ENCODE results near the gene FNDC3A.
A peak's percentile ranks its signal among the peaks of the same experiment; 100 is the strongest.

Gene FNDC3A

GRCh38 chr13:49213997-49214916 is 238.5 kb downstream of the FNDC3A start:
- Histone ChIP-seq H3K4me3 (ENCODE audit: low read length) (no peak overlapping the region), H3K27me3 (ENCODE audit: control insufficient read depth, insufficient read depth, low read length) (peaks cover 22% of the 10 kb centered on the region; the same call in 1 of the 2 replicates), H3K36me3 (ENCODE audit: control insufficient read depth, insufficient read depth, low read length) (no peaks in the 10 kb centered on the region), H3K27ac (ENCODE audit: low read length) (no peak overlapping the region), H3K9me3 (ENCODE audit: control insufficient read depth, insufficient read depth, low read length) (no peaks in the 10 kb centered on the region), H3K4me1 (ENCODE audit: control insufficient read depth, insufficient read depth, low read length) (peaks cover 6% of the 10 kb centered on the region)
- no peak for DNase-seq (ENCODE audit: low read depth, low spot score)
- no CpG with 5 or more reads among the region's 6 CpGs for WGBS (ENCODE audit: insufficient coverage, insufficient read length)

- Histone ChIP-seq H3K4me1 (ENCODE audit: control insufficient read depth, insufficient read depth, low read length) (peaks cover 6% of the 10 kb centered on the region), H3K36me3 (ENCODE audit: control insufficient read depth, insufficient read depth, low read length) (no peaks in the 10 kb centered on the region), H3K27ac (ENCODE audit: low read length) (no peak overlapping the region), H3K27me3 (ENCODE audit: control insufficient read depth, insufficient read depth, low read length) (peaks cover 28% of the 10 kb centered on the region), H3K9me3 (ENCODE audit: control insufficient read depth, insufficient read depth, low read length) (no peaks in the 10 kb centered on the region), H3K4me3 (ENCODE audit: low read length) (no peak overlapping the region)
- no CpG with 5 or more reads among the region's 6 CpGs for WGBS (ENCODE audit: insufficient coverage, insufficient read length)
- no peak for DNase-seq (ENCODE audit: low read depth, low spot score)
Observed at GRCh38 chr13:49214917-49215376, 239.2 kb downstream of the FNDC3A start.

GRCh38 chr13:49216334-49216733 is 240.6 kb downstream of the FNDC3A start:
- no peak overlapping the region for H3K4me3 ChIP-seq (ENCODE audit: low read length)
- H3K27me3 ChIP-seq (ENCODE audit: control insufficient read depth, insufficient read depth, low read length) = peaks cover 39% of the 10 kb centered on the region
- no peak for DNase-seq (ENCODE audit: low read depth, low spot score)
- WGBS (ENCODE audit: insufficient coverage, insufficient read length) = no CpG with 5 or more reads among the region's 6 CpGs
- peaks cover 6% of the 10 kb centered on the region for H3K4me1 ChIP-seq (ENCODE audit: control insufficient read depth, insufficient read depth, low read length)
- no peak overlapping the region for H3K27ac ChIP-seq (ENCODE audit: low read length)
- H3K9me3 ChIP-seq (ENCODE audit: control insufficient read depth, insufficient read depth, low read length) = no peaks in the 10 kb centered on the region
- no peaks in the 10 kb centered on the region for H3K36me3 ChIP-seq (ENCODE audit: control insufficient read depth, insufficient read depth, low read length)

- Histone ChIP-seq H3K27me3 (ENCODE audit: control insufficient read depth, insufficient read depth, low read length) (peaks cover 55% of the 10 kb centered on the region), H3K9me3 (ENCODE audit: control insufficient read depth, insufficient read depth, low read length) (no peaks in the 10 kb centered on the region), H3K4me1 (ENCODE audit: control insufficient read depth, insufficient read depth, low read length) (peaks cover 6% of the 10 kb centered on the region), H3K27ac (ENCODE audit: low read length) (no peak overlapping the region), H3K36me3 (ENCODE audit: control insufficient read depth, insufficient read depth, low read length) (no peaks in the 10 kb centered on the region), H3K4me3 (ENCODE audit: low read length) (peak overlapping the region; percentile 23; the same call in 1 of the 2 replicates)
- no peak for DNase-seq (ENCODE audit: low read depth, low spot score)
- no CpG with 5 or more reads among the region's 17 CpGs for WGBS (ENCODE audit: insufficient coverage, insufficient read length)
Observed at GRCh38 chr13:49217962-49218492, 242.3 kb downstream of the FNDC3A start.

GRCh38 chr13:49218493-49219051 is 242.9 kb downstream of the FNDC3A start:
- no peak for DNase-seq (ENCODE audit: low read depth, low spot score)

GRCh38 chr13:49219647-49220035 is 243.9 kb downstream of the FNDC3A start:
- no CpG with 5 or more reads among the region's 17 CpGs for WGBS (ENCODE audit: insufficient coverage, insufficient read length)
- Histone ChIP-seq H3K27me3 (ENCODE audit: control insufficient read depth, insufficient read depth, low read length) (peaks cover 57% of the 10 kb centered on the region), H3K36me3 (ENCODE audit: control insufficient read depth, insufficient read depth, low read length) (no peaks in the 10 kb centered on the region), H3K4me1 (ENCODE audit: control insufficient read depth, insufficient read depth, low read length) (peaks cover 3% of the 10 kb centered on the region), H3K4me3 (ENCODE audit: low read length) (peak overlapping the region; percentile 33; the same call in 1 of the 2 replicates), H3K9me3 (ENCODE audit: control insufficient read depth, insufficient read depth, low read length) (no peaks in the 10 kb centered on the region), H3K27ac (ENCODE audit: low read length) (no peak overlapping the region)
- DNase-seq (ENCODE audit: low read depth, low spot score) = no peak

More at GRCh38 chr13:49218493-49219051, 242.9 kb downstream of the FNDC3A start:
- H3K36me3 ChIP-seq (ENCODE audit: control insufficient read depth, insufficient read depth, low read length) = no peaks in the 10 kb centered on the region
- peaks cover 6% of the 10 kb centered on the region for H3K4me1 ChIP-seq (ENCODE audit: control insufficient read depth, insufficient read depth, low read length)
- H3K27ac ChIP-seq (ENCODE audit: low read length) = no peak overlapping the region
- no CpG with 5 or more reads among the region's 25 CpGs for WGBS (ENCODE audit: insufficient coverage, insufficient read length)
- no peaks in the 10 kb centered on the region for H3K9me3 ChIP-seq (ENCODE audit: control insufficient read depth, insufficient read depth, low read length)
- H3K4me3 ChIP-seq (ENCODE audit: low read length) = peak overlapping the region; percentile 23; the same call in 1 of the 2 replicates
- peaks cover 57% of the 10 kb centered on the region for H3K27me3 ChIP-seq (ENCODE audit: control insufficient read depth, insufficient read depth, low read length)

- no peak within 1 kb of the TSS for H3K27ac ChIP-seq (ENCODE audit: low read length)
- no peaks in the 10 kb centered on the region for H3K4me1 ChIP-seq (ENCODE audit: control insufficient read depth, insufficient read depth, low read length)
- H3K27me3 ChIP-seq (ENCODE audit: control insufficient read depth, insufficient read depth, low read length) = peaks cover 57% of the 10 kb centered on the region
- peak within 1 kb of the TSS; percentile 33; the same call in 1 of the 2 replicates for H3K4me3 ChIP-seq (ENCODE audit: low read length)
- DNase-seq (ENCODE audit: low read depth, low spot score) = no peak
- no peaks in the 10 kb centered on the region for H3K9me3 ChIP-seq (ENCODE audit: control insufficient read depth, insufficient read depth, low read length)
- WGBS (ENCODE audit: insufficient coverage, insufficient read length) = no CpG with 5 or more reads among the region's 111 CpGs
- no peaks in the 10 kb centered on the region for H3K36me3 ChIP-seq (ENCODE audit: control insufficient read depth, insufficient read depth, low read length)
Observed at GRCh38 chr13:49220036-49220855, 244.5 kb downstream of the FNDC3A start, which contains the start of gene MLNR. MLNR (plus strand) TSS chr13:49220338; CDS start chr13:49220338, 0 bp downstream.

GRCh38 chr13:49220856-49221589 is 245.3 kb downstream of the FNDC3A start:
- Histone ChIP-seq H3K36me3 (ENCODE audit: control insufficient read depth, insufficient read depth, low read length) (no peaks in the 10 kb centered on the region), H3K4me1 (ENCODE audit: control insufficient read depth, insufficient read depth, low read length) (no peaks in the 10 kb centered on the region), H3K27me3 (ENCODE audit: control insufficient read depth, insufficient read depth, low read length) (peaks cover 57% of the 10 kb centered on the region), H3K9me3 (ENCODE audit: control insufficient read depth, insufficient read depth, low read length) (no peaks in the 10 kb centered on the region), H3K4me3 (ENCODE audit: low read length) (peak overlapping the region; percentile 33; the same call in 1 of the 2 replicates), H3K27ac (ENCODE audit: low read length) (no peak overlapping the region)
- no CpG with 5 or more reads among the region's 73 CpGs for WGBS (ENCODE audit: insufficient coverage, insufficient read length)
- no peak for DNase-seq (ENCODE audit: low read depth, low spot score)

GRCh38 chr13:49221590-49221965 is 245.9 kb downstream of the FNDC3A start:
- H3K36me3 ChIP-seq (ENCODE audit: control insufficient read depth, insufficient read depth, low read length) = no peaks in the 10 kb centered on the region
- no peak overlapping the region for H3K4me3 ChIP-seq (ENCODE audit: low read length)
- H3K4me1 ChIP-seq (ENCODE audit: control insufficient read depth, insufficient read depth, low read length) = no peaks in the 10 kb centered on the region
- no peak overlapping the region for H3K27ac ChIP-seq (ENCODE audit: low read length)
- WGBS (ENCODE audit: insufficient coverage, insufficient read length) = no CpG with 5 or more reads among the region's 4 CpGs
- no peak for DNase-seq (ENCODE audit: low read depth, low spot score)
- peaks cover 57% of the 10 kb centered on the region for H3K27me3 ChIP-seq (ENCODE audit: control insufficient read depth, insufficient read depth, low read length)
- H3K9me3 ChIP-seq (ENCODE audit: control insufficient read depth, insufficient read depth, low read length) = no peaks in the 10 kb centered on the region
